Panc1 (cell line): Measurements from ENCODE around the gene CACNG7. TPM values are rescaled to one million over a fixed set of nuclear protein-coding genes. Genes with fewer than 3 reads are reported as not detected.

Experiments
- ATAC-seq: fragments of 200-7000 bp; cut with Tn5 transposase; 2 replicates; pipeline ENCODE4 v1.9.1; 2020; ENCODE audit warnings: mild to moderate bottlenecking, moderate library complexity
- BruUV-seq: library from RNA; stranded (reverse); fragments of 400-500 nt; replicated peaks from 2 replicates; lab custom pipeline; 2021; lab: Mats Ljungman, UMichigan
- CTCF ChIA-PET: fragments of 300-600 bp; sonication (Branson Sonifier 250); formaldehyde crosslinking; loops from one replicate; lab custom pipeline; 2022; ENCODE audit warnings: antibody characterized with exemption; lab: Charles Lee
- POLR2A ChIA-PET: fragments of 300-600 bp; sonication (Branson Sonifier 250); formaldehyde crosslinking; loops from one replicate; lab custom pipeline; 2022; ENCODE audit warnings: antibody characterized with exemption; lab: Charles Lee
- DNase-seq: peaks from one replicate; pipeline ENCODE4 v3.0.0-alpha.2; 2010; ENCODE audit warnings: low read depth, low spot score
- H3K27ac ChIP-seq: 2 replicates; pipeline ENCODE4 v1.5.1; 2011; ENCODE audit warnings: mild to moderate bottlenecking, low read length, inconsistent platforms
- H3K27me3 ChIP-seq: fragments of 200-500 bp; sonication (Bioruptor generic); 2 replicates; pipeline ENCODE4 v1.6.0; 2014; ENCODE audit warnings: low read length, inconsistent platforms; ENCODE audit not compliant: control insufficient read depth, insufficient read depth
- H3K36me3 ChIP-seq: fragments of 200-500 bp; sonication (Bioruptor generic); 2 replicates; pipeline ENCODE4 v1.5.1; 2014; ENCODE audit warnings: inconsistent platforms, mild to moderate bottlenecking, low read length, moderate library complexity; ENCODE audit not compliant: control insufficient read depth, insufficient read depth
- H3K4me1 ChIP-seq: 2 replicates; pipeline ENCODE4 v1.5.1; 2011; ENCODE audit warnings: inconsistent platforms, mild to moderate bottlenecking, low read length, moderate library complexity; ENCODE audit not compliant: control insufficient read depth, insufficient read depth
- H3K4me3 ChIP-seq, 2 experiments: 2 replicates each; pipeline ENCODE4 v1.5.1; 2011 to 2012; ENCODE audit warnings: low read depth in 2 of 2, low read length in 2 of 2, mild to moderate bottlenecking in 2 of 2, inconsistent platforms in 1 of 2, moderate library complexity in 1 of 2
- H3K9me3 ChIP-seq: fragments of 200-500 bp; sonication (Bioruptor generic); 2 replicates; pipeline ENCODE4 v1.5.1; 2014; ENCODE audit warnings: low read depth, mild to moderate bottlenecking, inconsistent platforms, low read length, moderate library complexity; ENCODE audit not compliant: control insufficient read depth, insufficient read depth
- CTCF ChIP-seq: fragments of 450-650 bp; IDR thresholded peaks from 2 replicates; pipeline ENCODE4 v1.5.1; 2017; ENCODE audit warnings: mild to moderate bottlenecking
- POLR2AphosphoS5 ChIP-seq: IDR thresholded peaks from 2 replicates; pipeline ENCODE4 v1.6.1; 2012; ENCODE audit warnings: mild to moderate bottlenecking, low read depth, low read length, moderate library complexity
- REST ChIP-seq, 2 experiments: IDR thresholded peaks; 2 replicates each; pipeline ENCODE4 v1.6.1; 2011 to 2012; ENCODE audit warnings: low read depth in 2 of 2, control low read depth in 1 of 2, low read length in 1 of 2, mild to moderate bottlenecking in 1 of 2, moderate library complexity in 1 of 2; ENCODE audit not compliant: insufficient read depth in 1 of 2
- SIN3A ChIP-seq: IDR thresholded peaks from 2 replicates; pipeline ENCODE4 v1.6.1; 2012; ENCODE audit warnings: low read depth, mild to moderate bottlenecking, low read length, moderate library complexity, borderline replicate concordance; ENCODE audit not compliant: insufficient read depth
- TCF7L2 ChIP-seq: IDR thresholded peaks from 2 replicates; pipeline ENCODE4 v1.6.1; 2011; ENCODE audit warnings: mild to moderate bottlenecking, low read depth, low read length, inconsistent platforms
- in situ Hi-C: cut with HindIII; loops from 2 replicates; pipeline ENCODE4 v1.10.0; 2016; ENCODE audit warnings: low sequenced_read_pairs, low pct_unique_long_range_greater_than_20kb
- intact Hi-C: fragments of 100-400 bp; cut with micrococcal nuclease; formaldehyde crosslinking; loops from one replicate; pipeline ENCODE4 v1.10.0; 2022; ENCODE audit not compliant: unreplicated experiment
- total RNA-seq: library from RNA; stranded (reverse); gene quantifications from one replicate; pipeline ENCODE4 v1.2.1, GENCODE V29; 2021; ENCODE audit not compliant: unreplicated experiment

The CACNG7 gene
- total RNA-seq, 1 experiment from 2014 or later: 7.7 TPM

GRCh38 chr19:53907690-53908089 is 1.4 kb upstream of the CACNG7 start:
- in situ Hi-C loops: loop anchor here (10.0 to 25.0 kb wide), 2 partner anchors 63 to 130 kb away; no protein-coding TSS in a partner anchor

More at GRCh38 chr19:53907690-53908089, 1.4 kb upstream of the CACNG7 start:
- BruUV-seq: no TSS peak
- POLR2A ChIA-PET: no interaction called here
- peaks cover 23% of the 10 kb centered on the region for H3K4me1 ChIP-seq
- peak; percentile 7 for ATAC-seq
- DNase-seq: no peak
- H3K27ac ChIP-seq: 0 out of 2 replicates have a peak overlapping the region, but pooled peaks have one; percentile 5
- TF ChIP-seq TCF7L2 (no peak), POLR2AphosphoS5 (no peak), SIN3A (no peak), REST (IDR thresholded peaks at IDR 0.05; ENCODE audit: insufficient read depth in 1 of 2, low read depth in 2 of 2, low read length in 1 of 2) (no peak), CTCF (no peak)
- CTCF ChIA-PET: interaction anchor here (0.7 to 1.6 kb wide), 2 partner anchors 122 to 154 kb away, joined by 7 to 8 read pairs; no protein-coding TSS in a partner anchor
- no peaks in the 10 kb centered on the region for H3K36me3 ChIP-seq
- intact Hi-C loops: loop anchor here (2.0 to 5.0 kb wide), 2 partner anchors 71 to 115 kb away; no protein-coding TSS in a partner anchor
- no peaks in the 10 kb centered on the region for H3K9me3 ChIP-seq
- H3K27me3 ChIP-seq: no peaks in the 10 kb centered on the region
- peak overlapping the region; percentile 1 to 64; a peak in 3 of 4 replicates for H3K4me3 ChIP-seq
